ENCODE measurements around the gene IRAK4.

DNA sequence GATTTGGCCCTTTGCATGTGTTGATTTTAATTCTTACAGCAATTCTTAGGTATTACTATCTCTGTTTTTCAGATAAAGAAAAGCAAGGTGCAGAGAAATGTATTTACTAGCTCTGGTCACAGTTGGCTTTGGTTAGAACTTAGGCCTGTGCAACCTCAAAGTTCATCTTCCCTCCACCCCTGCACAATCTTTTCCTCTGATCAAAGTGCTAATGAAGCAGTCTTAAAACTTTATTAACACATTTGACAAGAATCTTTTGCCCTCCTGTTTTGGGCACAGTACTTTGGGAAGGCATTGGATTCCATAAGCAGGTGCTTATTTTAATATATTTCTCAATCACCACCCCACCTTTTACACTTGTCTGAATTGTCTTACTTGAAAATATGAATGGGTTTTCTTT is 2.7 kb downstream of the IRAK4 start:
- TF ChIP-seq, protein P1, sequence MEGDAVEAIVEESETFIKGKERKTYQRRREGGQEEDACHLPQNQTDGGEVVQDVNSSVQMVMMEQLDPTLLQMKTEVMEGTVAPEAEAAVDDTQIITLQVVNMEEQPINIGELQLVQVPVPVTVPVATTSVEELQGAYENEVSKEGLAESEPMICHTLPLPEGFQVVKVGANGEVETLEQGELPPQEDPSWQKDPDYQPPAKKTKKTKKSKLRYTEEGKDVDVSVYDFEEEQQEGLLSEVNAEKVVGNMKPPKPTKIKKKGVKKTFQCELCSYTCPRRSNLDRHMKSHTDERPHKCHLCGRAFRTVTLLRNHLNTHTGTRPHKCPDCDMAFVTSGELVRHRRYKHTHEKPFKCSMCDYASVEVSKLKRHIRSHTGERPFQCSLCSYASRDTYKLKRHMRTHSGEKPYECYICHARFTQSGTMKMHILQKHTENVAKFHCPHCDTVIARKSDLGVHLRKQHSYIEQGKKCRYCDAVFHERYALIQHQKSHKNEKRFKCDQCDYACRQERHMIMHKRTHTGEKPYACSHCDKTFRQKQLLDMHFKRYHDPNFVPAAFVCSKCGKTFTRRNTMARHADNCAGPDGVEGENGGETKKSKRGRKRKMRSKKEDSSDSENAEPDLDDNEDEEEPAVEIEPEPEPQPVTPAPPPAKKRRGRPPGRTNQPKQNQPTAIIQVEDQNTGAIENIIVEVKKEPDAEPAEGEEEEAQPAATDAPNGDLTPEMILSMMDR (IDR thresholded peaks at IDR 0.05) = no peak
- no peak for TF ChIP-seq POLR2AphosphoS5 (IDR thresholded peaks at IDR 0.05)
- TF ChIP-seq POLR2A (IDR thresholded peaks at IDR 0.05) = no peak
